ENCODE results near the gene GLIS1.

GLIS1 gene

GRCh38 chr1:53473463-53473862 is 265.5 kb downstream of the GLIS1 start:
- no peak for DNase-seq

GRCh38 chr1:53471000-53471399 is 268.0 kb downstream of the GLIS1 start:
- DNase-seq = no peak

DNA sequence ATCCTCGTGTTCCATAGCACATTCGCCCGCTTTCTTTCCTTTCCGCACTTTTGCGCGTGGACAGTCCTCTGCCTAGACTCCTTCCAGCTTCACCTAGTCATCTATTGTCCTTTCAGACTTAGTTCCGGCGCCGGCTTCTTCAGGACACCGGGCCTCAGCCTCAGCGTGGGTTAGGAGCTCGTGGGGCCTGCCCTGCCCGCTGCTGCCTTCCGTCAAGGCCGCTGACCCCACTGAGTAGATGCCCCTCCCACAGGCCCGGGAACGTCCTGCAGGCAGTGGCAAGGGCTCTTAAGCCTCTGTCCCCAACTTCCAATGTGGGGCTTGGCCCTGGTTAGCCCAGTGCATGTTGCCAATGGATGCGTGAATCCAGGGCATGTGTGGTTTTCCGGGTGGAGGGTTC is 268.4 kb downstream of the GLIS1 start:
- DNase-seq = no peak

- no peak for DNase-seq
Measured at GRCh38 chr1:53470155-53470554, 268.8 kb downstream of the GLIS1 start.

- no peak for DNase-seq
Measured at GRCh38 chr1:53469373-53469772, 269.6 kb downstream of the GLIS1 start.

DNA sequence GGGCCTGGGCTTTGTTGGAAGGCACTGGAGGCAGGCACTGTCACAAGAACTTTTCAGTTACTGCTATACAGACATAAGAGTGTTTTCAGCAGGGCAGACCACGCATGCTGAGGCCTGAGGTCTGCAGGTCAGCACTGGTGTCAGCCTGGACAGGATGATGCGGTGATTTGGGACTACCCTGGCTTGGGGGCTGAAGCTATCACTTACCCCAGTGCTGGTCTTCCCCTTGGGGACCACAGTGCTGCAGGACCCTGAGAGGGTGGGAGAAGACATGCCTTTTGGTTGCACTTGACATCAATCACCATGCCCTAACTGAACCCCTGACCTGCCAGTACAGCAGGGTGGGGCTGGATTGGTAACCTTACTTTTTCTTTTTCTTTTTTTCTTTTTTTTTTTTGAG is 270.6 kb downstream of the GLIS1 start:
- no peak for DNase-seq

- no peak for DNase-seq
Measured at GRCh38 chr1:53467391-53467790, 271.6 kb downstream of the GLIS1 start.

DNA sequence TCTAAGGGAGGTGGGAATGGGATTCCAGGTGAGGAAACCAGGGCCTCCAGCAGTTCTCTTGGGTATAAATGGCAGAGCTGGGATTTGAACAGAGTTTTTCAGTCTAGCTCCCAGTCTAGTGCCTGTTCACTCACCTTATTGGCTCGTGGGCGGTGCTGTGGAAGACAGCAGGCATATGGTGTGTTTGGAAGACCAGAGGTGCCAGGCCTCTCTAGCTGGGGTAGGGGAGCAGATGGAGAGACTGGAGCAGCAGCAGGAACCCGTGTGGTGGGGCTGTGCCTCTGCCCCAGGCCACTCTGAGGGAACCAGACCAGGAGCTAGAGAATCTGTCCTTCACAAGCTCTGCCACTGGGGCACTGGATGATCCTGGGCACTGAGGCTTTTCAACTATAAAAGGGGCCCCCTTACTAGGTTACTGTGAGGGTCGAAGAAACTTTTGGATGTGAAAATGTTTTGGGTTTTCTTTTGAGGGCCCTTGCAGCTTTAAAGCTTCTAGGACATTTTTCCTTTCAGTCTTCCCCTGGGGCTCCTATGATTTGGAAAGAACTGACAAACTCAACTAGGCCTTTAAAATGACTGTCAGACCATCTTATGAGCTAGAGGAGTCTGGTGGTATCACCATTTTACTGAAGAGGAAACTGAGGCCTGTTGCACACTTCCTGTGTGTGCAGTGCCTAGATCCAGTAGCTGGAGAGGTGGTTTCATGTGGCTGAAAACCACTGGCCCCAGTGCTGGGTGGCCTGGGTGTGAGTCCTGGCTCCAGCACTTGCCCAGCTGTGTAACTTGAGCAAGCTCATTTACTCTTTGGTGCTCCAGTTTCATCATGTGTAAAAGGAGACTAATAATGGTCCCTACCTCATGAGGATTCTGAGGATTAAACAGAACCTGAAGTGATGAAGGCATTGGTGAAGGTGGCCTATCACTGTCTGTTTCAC is 273.7 kb downstream of the GLIS1 start:
- DNase-seq = no peak

DNA sequence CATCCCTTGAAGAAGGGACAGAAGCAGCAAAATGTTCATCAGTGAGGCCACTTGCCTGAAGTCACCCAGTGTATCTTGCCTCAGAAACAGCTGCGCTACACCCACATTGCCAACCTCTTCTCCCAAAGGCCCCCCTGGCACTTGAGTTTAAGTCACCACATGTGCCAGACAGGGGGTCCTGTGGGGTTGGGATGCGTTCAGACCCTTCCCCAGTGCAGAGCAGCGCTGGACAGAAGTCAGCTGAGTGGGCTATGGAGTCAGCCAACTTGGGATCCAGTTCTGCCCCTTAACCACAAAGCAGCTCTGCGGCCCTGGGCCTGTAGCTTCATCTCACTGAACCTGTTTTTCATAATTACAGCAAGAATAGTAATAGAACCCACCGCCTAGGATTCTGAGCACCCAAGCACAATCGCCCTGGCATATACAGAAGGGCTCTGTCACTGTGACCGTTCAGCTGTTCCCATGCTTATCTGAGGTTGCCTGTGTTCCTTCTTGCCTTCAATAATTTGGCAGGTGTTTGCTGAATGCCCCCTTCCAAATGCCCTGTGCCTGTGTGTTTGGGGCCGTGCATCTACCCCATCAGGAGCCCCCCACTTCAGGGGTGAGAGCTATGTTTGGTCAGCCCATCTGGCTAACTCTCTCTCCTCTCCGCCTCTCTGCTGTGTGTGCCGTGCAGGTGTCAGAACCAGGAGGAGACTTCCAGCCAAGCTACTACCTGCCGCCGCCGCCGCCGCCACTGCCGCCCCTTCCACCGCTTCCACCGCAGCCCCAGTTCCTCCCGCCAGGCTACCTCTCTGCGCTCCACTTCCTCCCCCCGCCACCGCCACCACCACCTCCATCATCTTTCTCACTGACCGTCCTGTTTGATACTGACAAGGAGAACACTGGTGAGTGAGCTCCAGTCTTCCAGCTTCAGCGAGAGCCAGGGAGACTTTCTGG is 274.7 kb downstream of the GLIS1 start:
- no peak for DNase-seq

GRCh38 chr1:53462769-53463501 is 276.0 kb downstream of the GLIS1 start:
- DNase-seq = no peak

DNA sequence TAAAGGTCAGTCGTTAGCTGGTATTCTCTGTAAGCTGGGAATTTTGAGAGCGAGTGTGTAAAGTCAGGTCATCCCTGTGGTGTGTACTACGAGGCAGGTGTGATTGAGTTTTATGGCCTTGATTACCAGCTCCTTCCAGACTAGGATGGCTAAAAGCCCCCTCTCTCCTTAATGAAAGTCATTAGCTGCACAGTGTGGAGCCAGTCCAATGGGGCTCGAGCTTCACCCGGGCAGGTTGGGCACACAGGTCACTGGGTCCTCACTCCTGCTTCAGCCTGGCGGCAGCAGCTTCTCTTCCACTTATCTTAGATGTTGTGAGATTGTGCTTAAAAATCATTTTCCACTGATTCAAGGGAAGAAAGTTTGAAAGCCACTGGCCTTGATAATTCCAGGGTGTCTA is 276.8 kb downstream of the GLIS1 start:
- no peak for DNase-seq

- DNase-seq = no peak
Measured at GRCh38 chr1:53461323-53462044, 277.5 kb downstream of the GLIS1 start.

DNA sequence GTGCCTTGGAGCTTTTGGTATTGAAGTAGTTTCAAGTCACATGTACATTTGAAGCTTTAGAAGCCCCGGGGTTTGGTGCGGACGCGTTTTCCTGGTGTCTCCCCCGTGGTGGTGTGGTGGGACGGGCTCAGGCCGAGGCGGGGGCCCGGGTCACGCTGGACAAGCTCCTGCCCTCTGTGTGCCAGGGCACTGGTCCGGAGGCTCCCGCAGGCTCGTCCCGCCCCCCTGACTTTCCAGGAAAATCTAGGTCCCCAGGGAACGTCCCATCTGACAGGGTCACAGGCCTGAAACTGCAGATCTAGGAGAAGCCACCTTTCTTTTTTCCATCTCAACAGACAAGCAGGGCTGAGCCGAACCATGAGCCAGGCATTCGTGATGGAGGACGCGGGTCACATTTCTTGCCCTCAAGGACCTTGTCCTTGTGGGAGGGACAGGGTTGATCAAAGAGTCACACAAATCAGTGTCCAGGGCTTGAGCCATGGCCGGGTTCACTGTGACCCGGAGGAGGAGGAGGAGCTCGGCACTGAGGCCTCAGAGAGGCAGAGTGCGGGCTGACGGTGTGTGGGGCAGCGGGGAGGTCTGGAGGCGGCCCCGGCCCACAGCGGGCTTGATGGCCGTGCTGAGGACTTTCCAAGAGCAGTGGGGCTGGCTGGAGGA is 278.2 kb downstream of the GLIS1 start:
- DNase-seq = no peak

GRCh38 chr1:53460211-53460634 is 278.7 kb downstream of the GLIS1 start:
- DNase-seq = no peak

DNA sequence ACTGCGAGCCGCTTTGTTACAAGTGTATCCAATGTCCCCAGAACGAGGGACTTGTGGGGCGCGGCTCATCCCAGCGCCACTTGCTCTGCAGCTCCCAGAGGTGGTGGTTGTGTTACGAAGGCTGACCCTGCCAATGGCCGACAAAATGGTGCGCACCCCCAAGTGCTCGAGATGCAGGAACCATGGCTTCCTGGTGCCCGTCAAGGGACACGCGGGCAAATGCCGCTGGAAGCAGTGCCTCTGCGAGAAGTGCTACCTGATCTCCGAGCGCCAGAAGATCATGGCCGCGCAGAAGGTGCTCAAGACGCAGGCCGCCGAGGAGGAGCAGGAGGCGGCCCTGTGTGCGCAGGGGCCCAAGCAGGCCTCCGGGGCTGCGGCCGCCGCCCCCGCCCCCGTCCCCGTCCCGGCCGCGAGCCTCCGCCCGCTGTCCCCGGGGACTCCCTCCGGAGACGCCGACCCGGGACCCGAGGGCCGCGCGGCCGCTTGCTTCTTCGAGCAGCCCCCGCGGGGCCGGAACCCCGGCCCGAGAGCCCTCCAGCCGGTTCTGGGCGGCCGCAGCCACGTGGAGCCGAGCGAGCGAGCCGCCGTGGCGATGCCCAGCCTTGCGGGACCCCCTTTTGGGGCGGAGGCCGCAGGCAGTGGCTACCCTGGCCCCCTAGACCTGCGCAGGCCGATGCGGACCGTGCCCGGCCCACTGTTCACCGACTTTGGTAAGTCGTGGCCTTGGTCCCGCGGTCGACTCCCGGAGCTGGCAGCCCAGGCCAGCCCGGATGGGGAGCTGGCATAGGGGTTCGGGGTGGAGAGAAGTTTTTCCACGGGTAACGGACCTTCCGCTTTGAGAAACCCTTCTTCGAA is 279.4 kb downstream of the GLIS1 start, which contains the start of gene DMRTB1:
Gene DMRTB1, plus strand, starts transcription at position 79 of the 855 bp plus-strand sequence. Its CDS starts 55 bp downstream, at position 134.
- no peak for DNase-seq

DNA sequence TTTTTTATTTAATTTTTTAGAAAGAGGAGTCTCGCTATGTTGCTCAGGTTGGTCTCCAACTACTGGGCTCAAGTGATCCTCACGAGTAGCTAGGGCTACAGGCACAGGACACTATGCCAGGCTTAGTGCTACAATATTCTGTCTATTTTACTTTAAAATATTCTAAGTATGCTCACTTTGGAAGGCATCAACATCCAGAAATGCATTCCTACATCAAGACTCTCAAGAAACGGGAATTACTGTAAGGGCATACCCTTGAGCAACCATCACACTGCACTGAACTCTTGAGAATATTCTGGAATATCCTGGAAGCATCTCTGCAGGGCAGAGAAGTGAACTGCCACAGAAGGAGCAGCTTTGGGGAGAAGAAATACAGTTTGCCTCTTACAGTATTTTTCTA is 280.3 kb downstream of the GLIS1 start:
- DNase-seq = no peak

Data from stimulated activated naive CD4-positive, alpha-beta T cell treated with Interleukin-2 at 50 U/mL for 16 hours (primary cell).